ENCODE data around the gene KDELR1. TPM values are rescaled to one million over a fixed set of nuclear protein-coding genes. Genes with fewer than 3 reads are reported as not detected.
"Not testable (repeated sequence)": the region's sequence is repeated elsewhere in the genome, so short reads cannot be mapped to it uniquely, and the experiment has no call there.

Gene KDELR1
- total RNA-seq, 1 experiment from 2014 or later: 53.7 TPM

DNA sequence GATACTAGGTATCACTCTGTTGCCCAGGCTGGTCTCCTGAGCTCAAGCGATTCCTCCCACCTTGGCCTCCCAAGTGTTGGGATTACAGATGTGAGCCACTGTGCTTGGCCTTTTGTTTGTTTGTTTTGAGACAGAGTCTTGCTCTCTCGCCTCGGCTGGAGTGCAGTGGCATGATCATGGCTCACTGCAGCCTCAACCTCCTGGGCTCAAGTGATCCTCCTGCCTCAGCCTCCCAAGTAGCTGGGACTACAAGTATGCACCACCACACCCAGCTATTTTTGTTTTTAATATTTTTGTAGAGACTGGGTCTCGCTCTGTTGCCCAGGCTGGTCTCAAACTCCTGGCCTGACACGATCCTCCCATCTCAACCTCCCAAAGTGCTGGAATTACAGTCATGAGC lies 19.6 kb downstream of the KDELR1 start:
- not testable (repeated sequence) for H3K4me1 ChIP-seq (ENCODE audit: low read length); H3K4me3 ChIP-seq (ENCODE audit: low read length); H4K20me1 ChIP-seq (ENCODE audit: insufficient read depth, low read depth, low read length); H2AFZ ChIP-seq (ENCODE audit: low read length); H3K27me3 ChIP-seq (ENCODE audit: low read length); H3K36me3 ChIP-seq (ENCODE audit: insufficient read depth, low read length); H3K27ac ChIP-seq (ENCODE audit: low read length); DNase-seq; H3K9me3 ChIP-seq (ENCODE audit: low read length); H3K9me2 ChIP-seq (replicated peaks; ENCODE audit: insufficient read depth, low read length); H3K4me2 ChIP-seq (ENCODE audit: low read depth, low read length, poor library complexity, severe bottlenecking); H3K79me2 ChIP-seq (ENCODE audit: low read length); H3K9ac ChIP-seq (ENCODE audit: low read length)

DNA sequence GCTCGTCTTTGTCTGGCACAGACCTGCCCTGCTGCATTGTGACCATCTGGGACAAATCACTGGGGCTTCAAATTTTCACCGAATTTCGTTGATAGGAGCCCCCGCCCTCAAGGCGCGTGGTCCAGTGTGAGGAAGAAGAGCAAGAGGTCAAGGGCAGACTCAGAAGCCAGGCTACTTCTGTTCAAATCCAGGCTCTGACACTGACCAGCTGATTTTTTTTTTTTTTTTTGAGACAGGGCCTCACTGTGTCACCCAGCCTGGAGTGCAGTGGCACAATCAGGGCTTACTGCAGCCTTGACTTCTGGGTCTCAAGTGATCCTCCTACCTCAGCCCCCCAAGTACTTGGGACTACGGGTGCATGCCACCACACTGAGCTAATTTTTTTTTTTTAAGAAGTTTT lies 20.0 kb downstream of the KDELR1 start:
- no peak for DNase-seq
- no peak overlapping the region for H3K4me2 ChIP-seq (ENCODE audit: low read depth, low read length, poor library complexity, severe bottlenecking)
- no peak overlapping the region for H3K9ac ChIP-seq (ENCODE audit: low read length)
- no peak overlapping the region for H3K27ac ChIP-seq (ENCODE audit: low read length)
- no peaks in the 10 kb centered on the region for H3K36me3 ChIP-seq (ENCODE audit: insufficient read depth, low read length)
- no peaks in the 10 kb centered on the region for H3K4me1 ChIP-seq (ENCODE audit: low read length)
- H3K9me3 ChIP-seq (ENCODE audit: low read length): no peaks in the 10 kb centered on the region
- no peaks in the 10 kb centered on the region for H4K20me1 ChIP-seq (ENCODE audit: insufficient read depth, low read depth, low read length)
- no peak overlapping the region for H3K4me3 ChIP-seq (ENCODE audit: low read length)
- no peaks in the 10 kb centered on the region for H3K27me3 ChIP-seq (ENCODE audit: low read length)
- H3K9me2 ChIP-seq (replicated peaks; ENCODE audit: insufficient read depth, low read length): no peaks in the 10 kb centered on the region
- H3K79me2 ChIP-seq (ENCODE audit: low read length): no peaks in the 10 kb centered on the region
- H2AFZ ChIP-seq (ENCODE audit: low read length): no peak overlapping the region

DNA sequence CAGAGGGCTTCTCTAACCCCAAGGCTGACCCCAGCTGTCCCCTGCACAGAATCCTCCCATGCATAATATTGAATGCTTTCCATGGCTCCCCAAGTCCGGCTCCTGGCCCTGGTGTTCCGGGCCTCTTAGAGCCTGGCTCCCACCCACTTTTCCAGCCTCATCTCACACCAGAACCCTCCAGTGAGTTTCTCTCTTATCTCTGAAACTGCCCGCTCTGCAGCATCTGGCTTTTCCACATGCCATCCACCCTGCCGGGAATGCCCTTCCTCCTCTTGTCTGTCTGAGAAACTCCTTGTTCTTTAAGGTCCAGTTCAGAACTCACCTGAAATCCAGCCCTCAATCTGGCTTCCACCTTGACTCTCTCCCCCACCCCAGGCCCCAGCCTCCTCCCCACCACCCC lies 20.4 kb downstream of the KDELR1 start:
- Histone ChIP-seq H3K9me2 (replicated peaks; ENCODE audit: insufficient read depth, low read length) (no peaks in the 10 kb centered on the region), H3K9ac (ENCODE audit: low read length) (no peak overlapping the region), H3K27me3 (ENCODE audit: low read length) (no peaks in the 10 kb centered on the region), H2AFZ (ENCODE audit: low read length) (no peak overlapping the region), H3K27ac (ENCODE audit: low read length) (no peak overlapping the region), H3K4me3 (ENCODE audit: low read length) (no peak overlapping the region), H3K79me2 (ENCODE audit: low read length) (no peaks in the 10 kb centered on the region), H3K9me3 (ENCODE audit: low read length) (no peaks in the 10 kb centered on the region), H3K4me2 (ENCODE audit: low read depth, low read length, poor library complexity, severe bottlenecking) (no peak overlapping the region), H3K36me3 (ENCODE audit: insufficient read depth, low read length) (no peaks in the 10 kb centered on the region), H3K4me1 (ENCODE audit: low read length) (no peaks in the 10 kb centered on the region), H4K20me1 (ENCODE audit: insufficient read depth, low read depth, low read length) (no peaks in the 10 kb centered on the region)
- DNase-seq: no peak

- Histone ChIP-seq H3K27ac (ENCODE audit: low read length) (no peak overlapping the region), H3K4me3 (ENCODE audit: low read length) (no peak overlapping the region), H3K9me3 (ENCODE audit: low read length) (no peaks in the 10 kb centered on the region), H2AFZ (ENCODE audit: low read length) (no peak overlapping the region), H3K4me1 (ENCODE audit: low read length) (peaks cover 8% of the 10 kb centered on the region), H3K36me3 (ENCODE audit: insufficient read depth, low read length) (no peaks in the 10 kb centered on the region), H4K20me1 (ENCODE audit: insufficient read depth, low read depth, low read length) (no peaks in the 10 kb centered on the region), H3K4me2 (ENCODE audit: low read depth, low read length, poor library complexity, severe bottlenecking) (no peak overlapping the region), H3K9ac (ENCODE audit: low read length) (no peak overlapping the region), H3K27me3 (ENCODE audit: low read length) (no peaks in the 10 kb centered on the region), H3K9me2 (replicated peaks; ENCODE audit: insufficient read depth, low read length) (no peaks in the 10 kb centered on the region), H3K79me2 (ENCODE audit: low read length) (no peaks in the 10 kb centered on the region)
- no peak for DNase-seq
These were observed 22.4 kb downstream of the KDELR1 start for GRCh38 chr19:48368936-48369335.

DNA sequence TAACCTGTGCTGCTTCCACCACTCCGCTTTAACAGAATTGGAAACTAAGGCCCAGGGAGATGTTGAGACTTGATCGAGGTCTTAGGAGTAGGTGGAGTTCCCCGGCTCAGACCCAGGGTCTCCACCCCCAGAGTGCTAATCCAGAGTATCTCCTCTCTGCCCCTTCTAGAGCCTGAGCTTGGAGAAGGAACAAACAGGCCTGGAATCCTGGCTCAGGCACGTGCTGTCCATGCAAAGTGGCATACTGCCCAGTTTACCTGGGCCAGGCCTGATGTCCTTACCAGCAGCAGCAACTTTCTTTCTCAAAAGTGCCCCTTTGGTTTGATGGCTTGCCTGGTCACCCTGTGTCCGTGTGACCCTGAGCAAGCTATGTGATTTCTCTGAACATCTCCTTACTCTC lies 23.5 kb downstream of the KDELR1 start:
- H3K9ac ChIP-seq (ENCODE audit: low read length): no peak overlapping the region
- H3K4me1 ChIP-seq (ENCODE audit: low read length): peaks cover 14% of the 10 kb centered on the region
- no peak overlapping the region for H3K27ac ChIP-seq (ENCODE audit: low read length)
- H3K4me3 ChIP-seq (ENCODE audit: low read length): no peak overlapping the region
- no peaks in the 10 kb centered on the region for H3K9me2 ChIP-seq (replicated peaks; ENCODE audit: insufficient read depth, low read length)
- H3K4me2 ChIP-seq (ENCODE audit: low read depth, low read length, poor library complexity, severe bottlenecking): no peak overlapping the region
- H2AFZ ChIP-seq (ENCODE audit: low read length): no peak overlapping the region
- no peaks in the 10 kb centered on the region for H3K36me3 ChIP-seq (ENCODE audit: insufficient read depth, low read length)
- no peak for DNase-seq
- no peaks in the 10 kb centered on the region for H4K20me1 ChIP-seq (ENCODE audit: insufficient read depth, low read depth, low read length)
- H3K79me2 ChIP-seq (ENCODE audit: low read length): no peaks in the 10 kb centered on the region
- no peaks in the 10 kb centered on the region for H3K27me3 ChIP-seq (ENCODE audit: low read length)
- H3K9me3 ChIP-seq (ENCODE audit: low read length): no peaks in the 10 kb centered on the region

DNA sequence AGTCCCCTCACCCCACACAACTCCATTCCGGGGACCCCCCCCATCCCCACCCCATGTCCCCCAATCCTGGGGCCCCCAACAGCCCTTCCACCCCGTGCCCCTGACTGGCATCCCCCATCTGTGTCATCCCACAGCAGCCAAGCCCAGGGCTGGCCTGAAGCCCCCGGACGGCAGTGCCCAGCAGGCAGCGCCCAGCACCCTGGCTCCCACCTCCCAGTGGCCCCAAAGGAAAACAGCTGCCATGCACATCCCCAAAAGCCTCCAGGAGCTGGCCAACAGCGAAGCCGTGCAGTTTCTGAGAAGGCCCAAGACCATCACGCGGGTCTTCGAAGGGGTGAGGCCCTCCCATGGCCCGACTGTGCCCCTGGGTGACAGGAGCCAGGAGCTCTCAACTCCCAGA lies 25.7 kb downstream of the KDELR1 start:
- no peaks in the 10 kb centered on the region for H3K36me3 ChIP-seq (ENCODE audit: insufficient read depth, low read length)
- H3K4me2 ChIP-seq (ENCODE audit: low read depth, low read length, poor library complexity, severe bottlenecking): no peak overlapping the region
- H4K20me1 ChIP-seq (ENCODE audit: insufficient read depth, low read depth, low read length): no peaks in the 10 kb centered on the region
- no peak overlapping the region for H3K9ac ChIP-seq (ENCODE audit: low read length)
- peaks cover 19% of the 10 kb centered on the region for H3K4me1 ChIP-seq (ENCODE audit: low read length)
- H3K4me3 ChIP-seq (ENCODE audit: low read length): no peak overlapping the region
- no peak for DNase-seq
- no peaks in the 10 kb centered on the region for H3K9me2 ChIP-seq (replicated peaks; ENCODE audit: insufficient read depth, low read length)
- H3K79me2 ChIP-seq (ENCODE audit: low read length): no peaks in the 10 kb centered on the region
- no peak overlapping the region for H3K27ac ChIP-seq (ENCODE audit: low read length)
- H3K9me3 ChIP-seq (ENCODE audit: low read length): no peaks in the 10 kb centered on the region
- no peak overlapping the region for H2AFZ ChIP-seq (ENCODE audit: low read length)
- no peaks in the 10 kb centered on the region for H3K27me3 ChIP-seq (ENCODE audit: low read length)

- peak overlapping the region; percentile 65; the same call in 1 of the 2 replicates for H3K4me3 ChIP-seq (ENCODE audit: low read length)
- H3K9ac ChIP-seq (ENCODE audit: low read length): peak overlapping the region; percentile 77
- no peaks in the 10 kb centered on the region for H3K9me3 ChIP-seq (ENCODE audit: low read length)
- no peak for DNase-seq
- H3K4me1 ChIP-seq (ENCODE audit: low read length): peaks cover 19% of the 10 kb centered on the region
- no peaks in the 10 kb centered on the region for H3K79me2 ChIP-seq (ENCODE audit: low read length)
- H4K20me1 ChIP-seq (ENCODE audit: insufficient read depth, low read depth, low read length): no peaks in the 10 kb centered on the region
- H3K27me3 ChIP-seq (ENCODE audit: low read length): no peaks in the 10 kb centered on the region
- peak overlapping the region; percentile 93 for H2AFZ ChIP-seq (ENCODE audit: low read length)
- H3K27ac ChIP-seq (ENCODE audit: low read length): no peak overlapping the region
- H3K9me2 ChIP-seq (replicated peaks; ENCODE audit: insufficient read depth, low read length): no peaks in the 10 kb centered on the region
- no peaks in the 10 kb centered on the region for H3K36me3 ChIP-seq (ENCODE audit: insufficient read depth, low read length)
- peak overlapping the region; percentile 73 for H3K4me2 ChIP-seq (ENCODE audit: low read depth, low read length, poor library complexity, severe bottlenecking)
These were observed 26.6 kb downstream of the KDELR1 start for GRCh38 chr19:48364598-48365348.

DNA sequence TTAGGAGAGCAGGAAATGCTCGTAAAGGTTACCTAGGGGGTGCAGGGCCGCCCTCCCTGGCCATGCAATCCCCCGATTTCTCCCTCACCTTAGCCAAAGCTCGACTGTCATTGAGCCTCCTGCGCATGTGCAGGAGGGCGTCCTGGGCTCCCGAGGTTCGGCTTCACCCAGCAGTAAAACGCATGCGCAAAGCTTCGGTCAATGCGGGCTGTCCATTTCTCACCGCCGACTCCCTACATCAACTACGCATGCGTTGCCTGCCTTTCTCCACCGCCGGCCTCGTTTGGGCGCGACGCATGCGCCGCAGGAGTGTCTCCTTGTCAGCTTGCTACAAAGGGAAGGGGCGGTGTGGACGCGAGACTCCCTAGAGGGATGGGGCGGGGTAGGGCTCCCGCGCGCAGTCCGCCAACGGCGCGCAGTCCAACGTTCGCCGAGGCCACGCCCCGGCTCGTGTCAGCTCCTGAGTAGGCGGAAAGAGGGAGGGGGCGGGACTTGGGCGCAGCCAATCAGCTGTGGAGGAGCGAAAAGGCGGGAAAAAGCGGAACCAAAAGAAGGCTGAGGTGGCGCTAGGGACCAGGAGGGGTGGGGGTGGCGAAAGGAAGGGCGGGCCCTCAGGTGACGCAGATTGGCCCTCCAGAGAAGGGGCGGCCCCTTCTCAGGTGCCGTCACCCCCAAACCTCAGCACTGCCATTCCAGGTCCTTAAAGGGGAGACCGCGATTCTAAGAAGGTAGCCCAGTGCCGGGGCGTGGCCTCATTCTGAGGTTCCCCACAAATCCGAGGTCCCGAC lies 27.3 kb downstream of the KDELR1 start, which contains the start of the genes SYNGR4 and TMEM143:
TSS of gene SYNGR4 (plus strand) at position 558 of the 788 bp plus-strand sequence. CDS start 1,476 bp downstream, outside the sequence.
TSS of gene TMEM143 (minus strand) at position 131 of the 788 bp plus-strand sequence. CDS start at position 111, 20 bp downstream.
- Histone ChIP-seq H3K9me3 (ENCODE audit: low read length) (no peaks in the 10 kb centered on the region), H3K36me3 (ENCODE audit: insufficient read depth, low read length) (no peaks in the 10 kb centered on the region)

More for the DNA sequence above, 27.3 kb downstream of the KDELR1 start, which contains the start of the genes SYNGR4 and TMEM143:
- peak within 1 kb of the TSS; percentile 93 for H3K4me2 ChIP-seq (ENCODE audit: low read depth, low read length, poor library complexity, severe bottlenecking)
- no peaks in the 10 kb centered on the region for H4K20me1 ChIP-seq (ENCODE audit: insufficient read depth, low read depth, low read length)
- peak within 1 kb of the TSS; percentile 79 for H3K27ac ChIP-seq (ENCODE audit: low read length)
- H3K79me2 ChIP-seq (ENCODE audit: low read length): no peaks in the 10 kb centered on the region
- H3K27me3 ChIP-seq (ENCODE audit: low read length): no peaks in the 10 kb centered on the region
- H3K4me1 ChIP-seq (ENCODE audit: low read length): peaks cover 19% of the 10 kb centered on the region
- peak within 1 kb of the TSS; percentile 93 for H2AFZ ChIP-seq (ENCODE audit: low read length)
- H3K9ac ChIP-seq (ENCODE audit: low read length): peak within 1 kb of the TSS; percentile 91
- peak; percentile 100 for DNase-seq
- H3K4me3 ChIP-seq (ENCODE audit: low read length): peak within 1 kb of the TSS; percentile 84
- no peaks in the 10 kb centered on the region for H3K9me2 ChIP-seq (replicated peaks; ENCODE audit: insufficient read depth, low read length)
